ENCODE measurements around the gene SLC6A4.

The SLC6A4 gene

DNA sequence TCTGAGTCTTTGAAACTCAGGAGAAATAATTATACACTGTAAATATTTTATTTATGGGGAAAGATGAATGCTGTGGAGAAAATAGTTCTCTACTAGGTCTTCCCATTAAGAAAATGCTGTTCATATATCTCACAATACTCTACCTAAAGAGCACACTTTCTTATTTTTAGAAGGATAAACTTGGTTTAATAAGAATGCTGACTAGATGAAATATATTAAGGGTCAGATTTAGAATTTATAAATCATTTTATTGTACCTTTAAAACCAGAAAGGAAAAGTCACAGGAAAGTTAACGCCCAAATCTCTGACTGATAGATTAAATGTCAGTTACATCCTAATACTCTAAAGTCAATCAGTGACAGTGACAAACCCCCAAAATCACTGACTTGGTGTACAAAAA lies 48.7 kb downstream of the SLC6A4 start:
- DNase-seq (ENCODE audit: insufficient read length, low spot score) (no peak), FAIRE-seq (no peak)
- TF ChIP-seq CTCF (IDR thresholded peaks at IDR 0.05; ENCODE audit: insufficient read depth, missing control alignments) = no peak

DNA sequence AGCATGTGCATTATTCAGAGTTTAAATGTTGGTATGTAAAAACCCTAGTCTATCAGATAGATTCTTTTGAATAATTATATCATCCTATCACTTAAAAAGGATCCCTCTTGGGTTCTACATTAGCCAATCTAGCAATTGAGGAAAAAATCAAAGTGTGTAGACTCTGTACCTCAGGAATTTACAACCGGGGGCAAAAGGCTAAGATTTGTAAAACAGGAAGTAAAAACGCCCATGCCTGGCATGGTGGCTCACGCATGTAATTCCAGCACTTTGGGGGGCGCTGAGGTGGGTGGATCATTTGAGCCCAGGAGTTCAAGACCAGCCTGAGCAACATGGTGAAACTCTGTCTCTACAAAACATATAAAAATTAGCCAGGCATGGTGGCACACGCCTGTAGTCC lies 58.6 kb downstream of the SLC6A4 start:
- DNase-seq (ENCODE audit: insufficient read length, low spot score) (no peak), FAIRE-seq (no peak)
- no peak for TF ChIP-seq CTCF (IDR thresholded peaks at IDR 0.05; ENCODE audit: insufficient read depth, missing control alignments)

- no peak for DNase-seq (ENCODE audit: insufficient read length, low spot score)
- no peak for TF ChIP-seq CTCF (IDR thresholded peaks at IDR 0.05; ENCODE audit: insufficient read depth, missing control alignments)
- FAIRE-seq = no peak
Observed at GRCh38 chr17:30174556-30174955, 60.9 kb downstream of the SLC6A4 start.

- FAIRE-seq = no peak
Observed at GRCh38 chr17:30173649-30174048, 61.8 kb downstream of the SLC6A4 start.

DNA sequence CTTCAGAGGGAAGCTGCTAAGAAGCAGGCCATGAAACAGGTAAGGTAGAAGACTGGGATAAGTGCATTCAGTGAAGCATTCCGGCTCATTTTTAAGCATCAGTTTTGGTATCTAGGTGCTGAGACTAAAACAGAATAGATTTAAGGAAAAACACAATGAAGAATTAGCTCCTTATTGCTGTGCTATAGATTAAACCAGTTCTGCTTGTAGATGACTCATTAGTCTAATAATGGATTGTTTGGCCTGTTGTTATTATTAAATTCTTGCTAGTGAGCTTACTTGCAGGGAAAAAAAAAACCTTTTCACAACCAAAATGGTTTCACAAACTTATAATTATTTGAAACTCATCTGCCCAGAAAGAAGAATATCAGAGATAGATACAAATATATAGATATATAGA lies 62.9 kb downstream of the SLC6A4 start:
- DNase-seq (ENCODE audit: insufficient read length, low spot score) (no peak), FAIRE-seq (no peak)
- no peak for TF ChIP-seq CTCF (IDR thresholded peaks at IDR 0.05; ENCODE audit: insufficient read depth, missing control alignments)

More at GRCh38 chr17:30173649-30174048, 61.8 kb downstream of the SLC6A4 start:
- no peak for DNase-seq (ENCODE audit: insufficient read length, low spot score)
- no peak for TF ChIP-seq CTCF (IDR thresholded peaks at IDR 0.05; ENCODE audit: insufficient read depth, missing control alignments)

- no peak for FAIRE-seq
- DNase-seq (ENCODE audit: insufficient read length, low spot score) = no peak
Observed at GRCh38 chr17:30170415-30170987, 65.0 kb downstream of the SLC6A4 start.

More at GRCh38 chr17:30170415-30170987, 65.0 kb downstream of the SLC6A4 start:
- TF ChIP-seq CTCF (IDR thresholded peaks at IDR 0.05; ENCODE audit: insufficient read depth, missing control alignments) = no peak

All from D721Med (cell line).